CD4-positive, alpha-beta T cell (primary cell): ENCODE measurements around the gene AMPH. TPM values are rescaled to one million over a fixed set of nuclear protein-coding genes. Genes with fewer than 3 reads are reported as not detected.

Source experiments
- ATAC-seq: fragments of 200-7000 bp; cut with Tn5 transposase; one replicate; pipeline ENCODE4 v1.10.0; 2022; ENCODE audit warnings: mild to moderate bottlenecking; ENCODE audit not compliant: poor library complexity
- CTCF ChIA-PET: fragments of 350-600 bp; sonication (Branson Sonifier 250); formaldehyde crosslinking; loops from one replicate; lab custom pipeline; 2021; ENCODE audit warnings: antibody characterized with exemption, inconsistent platforms; lab: Charles Lee
- POLR2A ChIA-PET: fragments of 350-600 bp; sonication (Branson Sonifier 250); formaldehyde crosslinking; loops from one replicate; lab custom pipeline; 2021; ENCODE audit warnings: antibody characterized with exemption, inconsistent platforms; lab: Charles Lee
- DNase-seq, 14 experiments: peaks; one replicate each; pipeline ENCODE4 v3.0.0-alpha.2; 2013 to 2020; ENCODE audit warnings: mixed read lengths in 2 of 14
- H3K27ac ChIP-seq, 2 donors: one replicate each; pipeline versions ENCODE4 v1.5.1 to v1.7.0; 2013; ENCODE audit warnings: low read length in 2 of 2, low read depth in 1 of 2, mild to moderate bottlenecking in 1 of 2
- H3K27me3 ChIP-seq, 2 experiments: 1 replicate in 1 of 2; 2 replicates in 1 of 2; pipeline versions ENCODE4 v1.6.1 to v1.7.0; 2013; ENCODE audit warnings: low read length in 2 of 2, control low read depth in 1 of 2, mild to moderate bottlenecking in 1 of 2, moderate library complexity in 1 of 2; ENCODE audit not compliant: insufficient read depth in 2 of 2, control insufficient read depth in 1 of 2
- H3K36me3 ChIP-seq: one replicate; pipeline ENCODE4 v1.6.1; 2013; ENCODE audit warnings: low read length, control low read depth; ENCODE audit not compliant: insufficient read depth
- H3K4me1 ChIP-seq: one replicate; pipeline ENCODE4 v1.6.1; 2013; ENCODE audit warnings: low read length, control low read depth; ENCODE audit not compliant: insufficient read depth
- H3K4me3 ChIP-seq: one replicate; pipeline ENCODE4 v1.5.1; 2013; ENCODE audit warnings: mild to moderate bottlenecking, low read length, moderate library complexity
- H3K9me3 ChIP-seq, 2 experiments: 1 replicate in 1 of 2; 2 replicates in 1 of 2; pipeline versions ENCODE4 v1.6.1 to v1.7.0; 2013; ENCODE audit warnings: low read length in 2 of 2, mild to moderate bottlenecking in 2 of 2, control low read depth in 1 of 2, moderate library complexity in 1 of 2; ENCODE audit not compliant: control insufficient read depth in 1 of 2, insufficient read depth in 1 of 2
- H3K27ac Mint-ChIP-seq: one replicate; pipeline ENCODE4 v1.8.0; 2020; ENCODE audit warnings: mixed read lengths
- H3K27me3 Mint-ChIP-seq: one replicate; pipeline ENCODE4 v1.8.0; 2021; ENCODE audit warnings: mixed read lengths
- H3K36me3 Mint-ChIP-seq: one replicate; pipeline ENCODE4 v1.8.0; 2021; ENCODE audit warnings: low read depth, mixed read lengths
- H3K4me1 Mint-ChIP-seq: one replicate; pipeline ENCODE4 v1.8.0; 2021; ENCODE audit warnings: low read depth, mixed read lengths
- H3K4me3 Mint-ChIP-seq: one replicate; pipeline ENCODE4 v1.8.0; 2020; ENCODE audit warnings: mild to moderate bottlenecking, mixed read lengths
- H3K9me3 Mint-ChIP-seq: one replicate; pipeline ENCODE4 v1.8.0; 2020; ENCODE audit warnings: mixed read lengths
- intact Hi-C, 2 experiments: fragments of 100-400 bp; cut with DNase I in 1 of 2; cut with micrococcal nuclease in 1 of 2; formaldehyde crosslinking; loops; one replicate each; pipeline versions ENCODE4 v1.15.1 to v1.9.0; 2023 to 2025; cut with DNase I, micrococcal nuclease
- total RNA-seq, 174 experiments: library from RNA in 2 of 174; stranded (reverse) in 2 of 174; gene quantifications; one replicate each; pipeline ENCODE4 v1.2.3 and lab custom pipeline; 2021 to 2026
- TF ChIP-seq, protein P1 (sequence below): fragments of 200-600 bp; IDR thresholded peaks from one replicate; pipeline ENCODE4 v1.8.0; 2022; ENCODE audit warnings: antibody characterized with exemption, mild to moderate bottlenecking

AMPH gene
- total RNA-seq, 2 experiments from 2014 or later: not detected

DNA sequence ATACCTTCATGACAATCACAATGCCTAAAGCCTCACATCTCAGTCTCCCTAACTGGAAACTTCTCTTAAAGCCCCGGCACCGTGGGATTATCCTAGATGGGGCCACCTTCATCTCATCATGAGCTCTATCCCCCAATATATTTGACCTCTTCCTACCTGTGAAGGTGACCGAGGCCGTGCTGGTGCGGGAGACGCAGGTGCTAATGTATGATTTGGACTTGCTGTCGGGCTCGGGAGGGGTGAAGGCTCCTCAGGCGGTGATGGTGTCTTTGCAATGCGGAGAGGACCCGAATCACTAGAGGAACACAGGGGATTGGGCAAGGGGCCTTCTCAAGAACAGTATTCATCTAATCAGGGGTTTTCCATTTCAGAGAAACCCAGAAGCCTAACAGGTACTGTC lies 168.4 kb downstream of the AMPH start:
- Mint-ChIP-seq H3K4me1 (peaks cover 14% of the 10 kb centered on the region), H3K27me3 (no peaks in the 10 kb centered on the region), H3K4me3 (no peak overlapping the region), H3K9me3 (no peaks in the 10 kb centered on the region), H3K36me3 (no peaks in the 10 kb centered on the region), H3K27ac (no peak overlapping the region)
- no peaks in the 10 kb centered on the region for H3K36me3 ChIP-seq
- peaks cover 7% of the 10 kb centered on the region for H3K4me1 ChIP-seq
- H3K27ac ChIP-seq: peak overlapping the region in 1 of 2 donors; percentile 4
- no peak for ATAC-seq
- POLR2A ChIA-PET: interaction anchor here (1.4 kb wide), 1 partner anchor 30 kb away, joined by 3 read pairs; no protein-coding TSS in a partner anchor
- no peak for DNase-seq
- CTCF ChIA-PET: no interaction called here
- H3K4me3 ChIP-seq: no peak overlapping the region
- no peaks in the 10 kb centered on the region for H3K27me3 ChIP-seq
- intact Hi-C loops: no loop called here
- H3K9me3 ChIP-seq: no peaks in the 10 kb centered on the region
- TF ChIP-seq, protein P1, sequence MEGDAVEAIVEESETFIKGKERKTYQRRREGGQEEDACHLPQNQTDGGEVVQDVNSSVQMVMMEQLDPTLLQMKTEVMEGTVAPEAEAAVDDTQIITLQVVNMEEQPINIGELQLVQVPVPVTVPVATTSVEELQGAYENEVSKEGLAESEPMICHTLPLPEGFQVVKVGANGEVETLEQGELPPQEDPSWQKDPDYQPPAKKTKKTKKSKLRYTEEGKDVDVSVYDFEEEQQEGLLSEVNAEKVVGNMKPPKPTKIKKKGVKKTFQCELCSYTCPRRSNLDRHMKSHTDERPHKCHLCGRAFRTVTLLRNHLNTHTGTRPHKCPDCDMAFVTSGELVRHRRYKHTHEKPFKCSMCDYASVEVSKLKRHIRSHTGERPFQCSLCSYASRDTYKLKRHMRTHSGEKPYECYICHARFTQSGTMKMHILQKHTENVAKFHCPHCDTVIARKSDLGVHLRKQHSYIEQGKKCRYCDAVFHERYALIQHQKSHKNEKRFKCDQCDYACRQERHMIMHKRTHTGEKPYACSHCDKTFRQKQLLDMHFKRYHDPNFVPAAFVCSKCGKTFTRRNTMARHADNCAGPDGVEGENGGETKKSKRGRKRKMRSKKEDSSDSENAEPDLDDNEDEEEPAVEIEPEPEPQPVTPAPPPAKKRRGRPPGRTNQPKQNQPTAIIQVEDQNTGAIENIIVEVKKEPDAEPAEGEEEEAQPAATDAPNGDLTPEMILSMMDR: no peak

GRCh38 chr7:38461887-38462286 lies 169.3 kb downstream of the AMPH start:
- no peaks in the 10 kb centered on the region for H3K36me3 Mint-ChIP-seq
- Histone ChIP-seq H3K27ac (no peak overlapping the region), H3K36me3 (no peaks in the 10 kb centered on the region), H3K27me3 (no peaks in the 10 kb centered on the region), H3K9me3 (no peaks in the 10 kb centered on the region), H3K4me3 (no peak overlapping the region), H3K4me1 (peaks cover 7% of the 10 kb centered on the region)
- ATAC-seq (no peak), DNase-seq (peak in 1 of 14 experiments; percentile 2)
- ChIA-PET POLR2A (no interaction called here), CTCF (no interaction called here)
- intact Hi-C loops: no loop called here
- no peak overlapping the region for H3K4me3 Mint-ChIP-seq
- no peak overlapping the region for H3K27ac Mint-ChIP-seq
- H3K9me3 Mint-ChIP-seq: no peaks in the 10 kb centered on the region
- TF ChIP-seq, protein P1: no peak
- H3K27me3 Mint-ChIP-seq: no peaks in the 10 kb centered on the region
- H3K4me1 Mint-ChIP-seq: peaks cover 14% of the 10 kb centered on the region

DNA sequence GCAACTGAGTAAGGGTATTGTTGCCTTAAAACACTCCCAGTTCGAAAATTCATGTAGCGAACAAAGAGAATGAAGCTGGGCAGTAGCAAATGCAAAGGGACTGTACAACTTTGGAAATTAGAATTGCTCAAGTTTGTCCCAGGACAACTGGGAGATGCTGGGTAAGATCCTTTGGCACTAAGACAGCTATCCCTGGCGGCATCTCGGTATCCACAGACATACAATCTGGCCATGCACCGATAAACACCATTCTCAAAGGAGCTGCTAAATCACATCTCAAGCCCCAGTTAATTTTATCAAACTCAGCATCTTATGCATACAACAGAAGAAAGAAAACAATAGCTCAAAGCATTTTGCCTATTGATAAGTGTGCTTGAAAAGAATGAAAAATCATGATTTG lies 177.3 kb downstream of the AMPH start:
- H3K36me3 ChIP-seq: no peaks in the 10 kb centered on the region
- peaks cover 0 to 5% of the 10 kb centered on the region in 2 experiments for H3K27me3 ChIP-seq
- peaks cover 0 to 5% of the 10 kb centered on the region in 2 experiments for H3K9me3 ChIP-seq
- Mint-ChIP-seq H3K27me3 (no peaks in the 10 kb centered on the region), H3K9me3 (no peaks in the 10 kb centered on the region), H3K4me1 (no peaks in the 10 kb centered on the region), H3K4me3 (no peak overlapping the region), H3K27ac (no peak overlapping the region), H3K36me3 (no peaks in the 10 kb centered on the region)
- POLR2A ChIA-PET: no interaction called here
- no peak overlapping the region for H3K27ac ChIP-seq
- TF ChIP-seq, protein P1: no peak
- CTCF ChIA-PET: no interaction called here
- DNase-seq: no peak
- no peak overlapping the region for H3K4me3 ChIP-seq
- ATAC-seq: no peak
- intact Hi-C loops: no loop called here
- H3K4me1 ChIP-seq: no peaks in the 10 kb centered on the region
